HFF-Myc (cell line): ENCODE results near the gene MAP3K20.

Experiments
- DNase-seq: peaks from one replicate; pipeline ENCODE4 v3.0.0-alpha.2; 2011; ENCODE audit warnings: low read depth; ENCODE audit errors: extremely low read depth
- H3K4me3 ChIP-seq: replicated peaks from 2 replicates; pipeline ENCODE4 v1.5.1; 2011; ENCODE audit warnings: low read depth, mild to moderate bottlenecking, control low read depth, low read length
- CTCF ChIP-seq: IDR thresholded peaks from 2 replicates; pipeline ENCODE4 v1.5.1; 2012; ENCODE audit warnings: mild to moderate bottlenecking, low read depth, low read length, control low read depth; ENCODE audit errors: missing control alignments

The MAP3K20 gene

GRCh38 chr2:173149491-173149890, 73.8 kb downstream of the MAP3K20 start:
- no peak overlapping the region for H3K4me3 ChIP-seq
- TF ChIP-seq CTCF, result no peak
- no peak for DNase-seq

GRCh38 chr2:173150087-173150486, 74.4 kb downstream of the MAP3K20 start:
- H3K4me3 ChIP-seq, result no peak overlapping the region
- no peak for DNase-seq
- TF ChIP-seq CTCF, result no peak

GRCh38 chr2:173150963-173151362, 75.3 kb downstream of the MAP3K20 start:
- TF ChIP-seq CTCF, result no peak
- no peak overlapping the region for H3K4me3 ChIP-seq
- DNase-seq, result no peak

GRCh38 chr2:173151671-173152401, 76.2 kb downstream of the MAP3K20 start:
- DNase-seq, result no peak
- no peak for TF ChIP-seq CTCF
- H3K4me3 ChIP-seq, result no peak overlapping the region

GRCh38 chr2:173153301-173153885, 77.7 kb downstream of the MAP3K20 start:
- DNase-seq, result no peak
- TF ChIP-seq CTCF, result no peak

GRCh38 chr2:173157676-173158293, 82.1 kb downstream of the MAP3K20 start:
- DNase-seq, result no peak
- H3K4me3 ChIP-seq, result no peak overlapping the region
- TF ChIP-seq CTCF, result no peak

More at GRCh38 chr2:173153301-173153885, 77.7 kb downstream of the MAP3K20 start:
- no peak overlapping the region for H3K4me3 ChIP-seq
